MM.1S (cell line): ENCODE results near the gene TMEM59.

Experiments used
- EZH2phosphoT487 ChIP-seq: fragments of 300-600 bp; sonication (generic); IDR thresholded peaks from 2 replicates; pipeline ENCODE4 v1.6.1; 2018; ENCODE audit warnings: antibody characterized with exemption, low read length
- TF ChIP-seq, protein P1 (sequence below): fragments of 300-600 bp; sonication (generic); IDR thresholded peaks from 2 replicates; pipeline ENCODE4 v1.5.1; 2016; ENCODE audit warnings: antibody characterized with exemption, low read length, mixed read lengths

- TF ChIP-seq, protein P1, sequence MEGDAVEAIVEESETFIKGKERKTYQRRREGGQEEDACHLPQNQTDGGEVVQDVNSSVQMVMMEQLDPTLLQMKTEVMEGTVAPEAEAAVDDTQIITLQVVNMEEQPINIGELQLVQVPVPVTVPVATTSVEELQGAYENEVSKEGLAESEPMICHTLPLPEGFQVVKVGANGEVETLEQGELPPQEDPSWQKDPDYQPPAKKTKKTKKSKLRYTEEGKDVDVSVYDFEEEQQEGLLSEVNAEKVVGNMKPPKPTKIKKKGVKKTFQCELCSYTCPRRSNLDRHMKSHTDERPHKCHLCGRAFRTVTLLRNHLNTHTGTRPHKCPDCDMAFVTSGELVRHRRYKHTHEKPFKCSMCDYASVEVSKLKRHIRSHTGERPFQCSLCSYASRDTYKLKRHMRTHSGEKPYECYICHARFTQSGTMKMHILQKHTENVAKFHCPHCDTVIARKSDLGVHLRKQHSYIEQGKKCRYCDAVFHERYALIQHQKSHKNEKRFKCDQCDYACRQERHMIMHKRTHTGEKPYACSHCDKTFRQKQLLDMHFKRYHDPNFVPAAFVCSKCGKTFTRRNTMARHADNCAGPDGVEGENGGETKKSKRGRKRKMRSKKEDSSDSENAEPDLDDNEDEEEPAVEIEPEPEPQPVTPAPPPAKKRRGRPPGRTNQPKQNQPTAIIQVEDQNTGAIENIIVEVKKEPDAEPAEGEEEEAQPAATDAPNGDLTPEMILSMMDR = no peak
- no peak for TF ChIP-seq EZH2phosphoT487
These were observed 25.2 kb downstream of the TMEM59 start for GRCh38 chr1:54027848-54028247.
